CD14-positive monocyte (primary cell): ENCODE results near the gene CLCN2. TPM values are rescaled to one million over a fixed set of nuclear protein-coding genes. Genes with fewer than 3 reads are reported as not detected.

ENCODE experiments used
- DNase-seq, 3 donors: peaks; one replicate each; pipeline ENCODE4 v3.0.0-alpha.2; 2011 to 2022
- H2AFZ ChIP-seq: 2 replicates; pipeline ENCODE4 v1.6.0; 2012; ENCODE audit warnings: mild to moderate bottlenecking, low read depth, low read length, inconsistent platforms; ENCODE audit not compliant: insufficient read depth, poor library complexity, severe bottlenecking
- H3K27ac ChIP-seq, 2 donors: 1 replicate in 1 of 2; 2 replicates in 1 of 2; pipeline ENCODE4 v1.5.1; 2012 to 2013; ENCODE audit warnings: low read length in 2 of 2, control low read depth in 1 of 2, inconsistent platforms in 1 of 2, low read depth in 1 of 2, mild to moderate bottlenecking in 1 of 2
- H3K27me3 ChIP-seq, 2 donors: one replicate each; pipeline versions ENCODE4 v1.6.0 to v1.6.1; 2011 to 2013; ENCODE audit warnings: low read length in 2 of 2; ENCODE audit not compliant: control insufficient read depth in 2 of 2, insufficient read depth in 2 of 2
- H3K36me3 ChIP-seq, 2 donors: replicated peaks in 1 of 2; 1 replicate in 1 of 2; 2 replicates in 1 of 2; pipeline versions ENCODE4 v1.5.1 to v1.6.1; 2012 to 2013; ENCODE audit warnings: low read length in 2 of 2, control low read depth in 1 of 2, inconsistent platforms in 1 of 2, mild to moderate bottlenecking in 1 of 2; ENCODE audit not compliant: insufficient read depth in 2 of 2, control insufficient read depth in 1 of 2
- H3K4me1 ChIP-seq, 2 donors: 1 replicate in 1 of 2; 2 replicates in 1 of 2; pipeline versions ENCODE4 v1.5.1 to v1.6.1; 2012 to 2013; ENCODE audit warnings: low read length in 2 of 2, control low read depth in 1 of 2, inconsistent platforms in 1 of 2, mild to moderate bottlenecking in 1 of 2, moderate library complexity in 1 of 2; ENCODE audit not compliant: insufficient read depth in 2 of 2, control insufficient read depth in 1 of 2
- H3K4me2 ChIP-seq: replicated peaks from 2 replicates; pipeline ENCODE3; 2012; ENCODE audit warnings: low read length, moderate library complexity, mild to moderate bottlenecking; ENCODE audit not compliant: poor library complexity, severe bottlenecking; ENCODE audit errors: extremely low read depth
- H3K4me3 ChIP-seq, 3 experiments: fragments of 200-600 bp in 1 of 3; sonication (generic) in 1 of 3; replicated peaks in 1 of 3; 1 replicate in 2 of 3; 2 replicates in 1 of 3; pipeline ENCODE4 v1.5.1; 2011 to 2013; ENCODE audit warnings: low read length in 3 of 3, mild to moderate bottlenecking in 3 of 3, control low read depth in 2 of 3, low read depth in 2 of 3, inconsistent platforms in 1 of 3, moderate library complexity in 1 of 3
- H3K79me2 ChIP-seq: 2 replicates; pipeline ENCODE4 v1.6.0; 2012; ENCODE audit warnings: mild to moderate bottlenecking, control low read depth, inconsistent platforms, low read length, moderate library complexity; ENCODE audit not compliant: insufficient read depth
- H3K9ac ChIP-seq: 2 replicates; pipeline ENCODE4 v1.6.0; 2017; ENCODE audit warnings: low read length, mild to moderate bottlenecking; ENCODE audit not compliant: insufficient read depth, poor library complexity, severe bottlenecking
- H3K9me3 ChIP-seq, 2 donors: replicated peaks in 1 of 2; 1 replicate in 1 of 2; 2 replicates in 1 of 2; pipeline versions ENCODE4 v1.5.1 to v1.6.1; 2012 to 2013; ENCODE audit warnings: low read length in 2 of 2, control low read depth in 1 of 2; ENCODE audit not compliant: control insufficient read depth in 1 of 2, insufficient read depth in 1 of 2
- H4K20me1 ChIP-seq: 2 replicates; pipeline ENCODE4 v1.6.0; 2012; ENCODE audit warnings: mild to moderate bottlenecking, low read length, control low read depth, moderate library complexity; ENCODE audit not compliant: insufficient read depth
- H3K27ac Mint-ChIP-seq, 7 donors: one replicate each; pipeline ENCODE4 v1.8.0; 2020; ENCODE audit warnings: mild to moderate bottlenecking in 7 of 7, mixed read lengths in 7 of 7, moderate library complexity in 6 of 7, inconsistent platforms in 2 of 7
- H3K27me3 Mint-ChIP-seq, 3 donors: one replicate each; pipeline ENCODE4 v1.8.0; 2021 to 2022; ENCODE audit warnings: low read depth in 3 of 3, mild to moderate bottlenecking in 3 of 3, mixed read lengths in 3 of 3, moderate library complexity in 3 of 3, inconsistent platforms in 1 of 3
- H3K36me3 Mint-ChIP-seq, 2 donors: one replicate each; pipeline ENCODE4 v1.8.0; 2020; ENCODE audit warnings: mixed read lengths in 2 of 2, inconsistent platforms in 1 of 2, mild to moderate bottlenecking in 1 of 2
- H3K4me1 Mint-ChIP-seq: one replicate; pipeline ENCODE4 v1.8.0; 2020; ENCODE audit warnings: mild to moderate bottlenecking, mixed read lengths
- H3K4me3 Mint-ChIP-seq, 2 donors: one replicate each; pipeline ENCODE4 v1.8.0; 2020; ENCODE audit warnings: mild to moderate bottlenecking in 2 of 2, mixed read lengths in 2 of 2, moderate library complexity in 1 of 2
- H3K9me3 Mint-ChIP-seq, 7 donors: one replicate each; pipeline ENCODE4 v1.8.0; 2020 to 2022; ENCODE audit warnings: mixed read lengths in 7 of 7, mild to moderate bottlenecking in 6 of 7, moderate library complexity in 6 of 7, inconsistent platforms in 2 of 7
- WGBS: methylation state at CpG from one replicate; pipeline ENCODE4 v1.1.5; 2013; ENCODE audit warnings: missing lambda C conversion rate; ENCODE audit not compliant: insufficient coverage; 5-methylcytosine and 5-hydroxymethylcytosine counted together
- intact Hi-C, 2 donors: fragments of 100-400 bp; cut with micrococcal nuclease; formaldehyde crosslinking; loops; one replicate each; pipeline versions ENCODE4 v1.15.0 to v1.15.1; 2023
- polyA plus RNA-seq, 3 donors: library from polyadenylated mRNA; depleted of rRNA in 1 of 3; unstranded in 2 of 3; stranded (reverse) in 1 of 3; fragments of 300-500 nt in 2 of 3; fragments of >200 nt in 1 of 3; fragmentation: Illumina TruSeq in 2 of 3; gene quantifications; 1 replicate in 2 of 3; 2 replicates in 1 of 3; pipeline ENCODE4 v1.2.3, GENCODE V29; 2012 to 2021
- TF ChIP-seq, protein P1 (sequence below): fragments of 200-600 bp; IDR thresholded peaks from one replicate; pipeline ENCODE4 v1.8.0; 2022; ENCODE audit warnings: antibody characterized with exemption, mild to moderate bottlenecking

Gene CLCN2
- polyA plus RNA-seq, 3 donors, result 0.16 to 2.7 TPM; not detected in 1

DNA sequence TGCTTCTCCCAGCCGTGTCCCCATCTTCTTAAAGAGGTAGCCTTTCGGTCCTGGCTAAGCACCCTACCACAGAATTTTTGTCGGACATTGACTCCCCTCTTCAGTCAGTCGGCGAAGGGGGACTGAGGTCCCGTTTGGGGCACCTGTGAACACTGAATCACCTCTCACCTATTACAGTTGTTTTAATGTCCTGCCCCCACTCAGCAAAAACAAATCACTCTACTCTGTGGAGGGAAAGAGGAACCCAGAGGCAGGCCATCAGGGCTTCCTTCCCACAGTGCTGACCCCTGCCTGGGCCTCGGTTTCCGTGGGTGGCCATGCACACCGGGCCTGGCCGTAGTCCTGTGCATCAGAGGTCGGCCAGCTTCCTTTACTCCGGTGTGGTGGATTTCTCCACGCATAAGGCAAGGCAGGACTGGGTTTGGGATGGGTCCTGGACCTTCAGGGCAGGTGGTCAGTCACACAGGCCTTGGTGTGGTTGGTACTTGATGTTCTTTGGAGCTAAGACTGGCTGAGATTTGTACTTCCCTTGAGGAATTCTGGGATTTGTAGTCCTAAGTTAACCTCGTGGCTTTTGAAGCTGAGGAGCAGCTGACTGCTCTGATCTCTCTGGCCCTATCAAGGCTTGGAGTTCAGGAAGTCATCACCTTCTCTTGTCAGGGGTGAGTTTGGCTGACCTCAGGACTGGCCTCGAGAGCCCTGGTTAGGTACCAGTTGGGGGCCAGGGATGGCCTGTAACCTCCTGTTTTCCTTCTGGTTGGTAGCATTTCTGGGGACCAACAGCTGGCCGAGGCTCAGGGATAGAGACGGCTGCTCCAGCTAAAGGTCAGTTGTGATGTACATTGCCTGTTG is 24.6 kb downstream of the CLCN2 start:
- Histone ChIP-seq H2AFZ (peak overlapping the region; percentile 78), H3K79me2 (peaks cover 22% of the 10 kb centered on the region), H3K4me3 (peak overlapping the region; percentile 75 to 84 (median 78)), H3K9ac (peak overlapping the region; percentile 84), H3K4me2 (peak overlapping the region; percentile 85), H3K27ac (peak overlapping the region; percentile 78 to 87), H3K4me1 (peaks cover 36 to 44% of the 10 kb centered on the region in 2 donors), H3K9me3 (no peaks in the 10 kb centered on the region), H4K20me1 (peaks cover 54% of the 10 kb centered on the region), H3K27me3 (peaks cover 0 to 4% of the 10 kb centered on the region in 2 donors), H3K36me3 (peaks cover 40 to 44% of the 10 kb centered on the region in 2 donors)
- Mint-ChIP-seq H3K27ac (peak overlapping the region; percentile 91 to 97 (median 97)), H3K9me3 (no peaks in the 10 kb centered on the region), H3K4me3 (peak overlapping the region; percentile 90 to 97), H3K36me3 (peaks cover 58 to 65% of the 10 kb centered on the region in 2 donors), H3K4me1 (peaks cover 51% of the 10 kb centered on the region), H3K27me3 (peaks cover 1 to 14% (median 10%) of the 10 kb centered on the region in 3 donors)
- TF ChIP-seq, protein P1, sequence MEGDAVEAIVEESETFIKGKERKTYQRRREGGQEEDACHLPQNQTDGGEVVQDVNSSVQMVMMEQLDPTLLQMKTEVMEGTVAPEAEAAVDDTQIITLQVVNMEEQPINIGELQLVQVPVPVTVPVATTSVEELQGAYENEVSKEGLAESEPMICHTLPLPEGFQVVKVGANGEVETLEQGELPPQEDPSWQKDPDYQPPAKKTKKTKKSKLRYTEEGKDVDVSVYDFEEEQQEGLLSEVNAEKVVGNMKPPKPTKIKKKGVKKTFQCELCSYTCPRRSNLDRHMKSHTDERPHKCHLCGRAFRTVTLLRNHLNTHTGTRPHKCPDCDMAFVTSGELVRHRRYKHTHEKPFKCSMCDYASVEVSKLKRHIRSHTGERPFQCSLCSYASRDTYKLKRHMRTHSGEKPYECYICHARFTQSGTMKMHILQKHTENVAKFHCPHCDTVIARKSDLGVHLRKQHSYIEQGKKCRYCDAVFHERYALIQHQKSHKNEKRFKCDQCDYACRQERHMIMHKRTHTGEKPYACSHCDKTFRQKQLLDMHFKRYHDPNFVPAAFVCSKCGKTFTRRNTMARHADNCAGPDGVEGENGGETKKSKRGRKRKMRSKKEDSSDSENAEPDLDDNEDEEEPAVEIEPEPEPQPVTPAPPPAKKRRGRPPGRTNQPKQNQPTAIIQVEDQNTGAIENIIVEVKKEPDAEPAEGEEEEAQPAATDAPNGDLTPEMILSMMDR, result no peak
- WGBS, result 21% methylated on average over 14 of the region's 17 CpGs
- intact Hi-C loops, result no loop called here
- peak in 2 of 3 donors; percentile 44 to 58 for DNase-seq

DNA sequence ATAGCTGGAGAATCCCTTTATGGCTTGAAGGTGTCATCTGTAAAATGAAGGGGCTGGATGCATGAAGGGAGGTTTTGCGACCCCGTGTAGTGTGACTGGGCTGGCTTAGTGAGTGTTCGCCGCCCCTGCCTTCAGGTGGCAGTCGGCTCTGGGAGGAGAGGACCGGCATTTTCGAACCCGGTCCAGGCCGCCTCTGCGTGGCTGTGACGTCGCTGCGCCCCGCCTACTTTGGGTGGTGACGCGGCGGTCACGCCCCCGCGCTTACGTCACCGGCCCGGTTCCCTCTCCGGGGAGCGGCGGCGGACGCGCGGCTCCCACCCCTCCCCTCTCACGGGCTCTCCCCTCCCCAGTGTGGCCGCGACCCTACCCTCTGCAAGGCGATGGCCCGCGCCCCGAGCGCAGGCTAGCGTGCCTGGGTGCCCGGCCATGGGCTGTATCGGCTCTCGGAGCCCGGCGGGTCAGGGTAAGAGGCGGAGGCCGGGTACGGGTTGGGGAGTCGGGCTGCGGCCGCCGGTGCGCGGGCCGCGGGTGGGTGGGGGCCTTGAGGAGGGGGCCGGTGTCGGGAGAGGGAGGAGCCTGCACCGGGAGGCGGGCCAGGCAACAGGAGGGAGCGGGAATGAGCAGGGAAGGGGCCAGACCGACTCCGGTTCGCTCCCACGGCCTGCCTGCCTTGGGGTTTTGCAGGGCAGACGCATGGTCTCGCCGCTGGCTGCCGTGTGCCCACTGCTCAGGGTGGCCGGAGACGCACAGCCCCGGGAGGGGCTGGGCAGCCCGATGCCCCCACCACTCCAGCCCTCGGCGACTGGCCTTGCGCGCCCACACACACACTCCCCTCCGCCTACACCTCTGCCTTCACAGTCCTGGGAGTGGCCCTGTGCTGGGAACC is 25.5 kb downstream of the CLCN2 start:
- Histone ChIP-seq H3K4me2 (peak overlapping the region; percentile 85), H3K4me3 (peak overlapping the region; percentile 75 to 84 (median 78)), H3K4me1 (peaks cover 33 to 40% of the 10 kb centered on the region in 2 donors), H3K27ac (peak overlapping the region; percentile 78 to 87), H3K27me3 (peaks cover 0 to 4% of the 10 kb centered on the region in 2 donors), H3K9ac (peak overlapping the region; percentile 84), H3K9me3 (no peaks in the 10 kb centered on the region), H2AFZ (peak overlapping the region; percentile 78), H4K20me1 (peaks cover 56% of the 10 kb centered on the region), H3K79me2 (peaks cover 22% of the 10 kb centered on the region), H3K36me3 (peaks cover 45 to 46% of the 10 kb centered on the region in 2 donors)
- TF ChIP-seq, protein P1, result no peak
- Mint-ChIP-seq H3K4me1 (peaks cover 45% of the 10 kb centered on the region), H3K9me3 (no peaks in the 10 kb centered on the region), H3K27ac (peak overlapping the region; percentile 93 to 97 (median 97)), H3K36me3 (peaks cover 60 to 66% of the 10 kb centered on the region in 2 donors), H3K27me3 (peaks cover 0 to 16% (median 10%) of the 10 kb centered on the region in 3 donors), H3K4me3 (peak overlapping the region; percentile 90 to 97)
- DNase-seq, result peak; percentile 73 to 83 (median 83)
- WGBS, result under 1% methylated on average over 69 of the region's 77 CpGs
- intact Hi-C loops, result no loop called here
